OCI-LY3 (cell line): ENCODE data around the gene SOX18.

Experiments
- CTCF ChIP-seq: fragments of 200-600, 300-600 bp; sonication (generic); IDR thresholded peaks from 2 replicates; pipeline ENCODE4 v1.5.1; 2014; ENCODE audit warnings: antibody characterized with exemption, low read length, low read depth
- EZH2phosphoT487 ChIP-seq: fragments of 200-600 bp; shearing (Covaris generic); IDR thresholded peaks from 2 replicates; pipeline ENCODE4 v1.6.1; 2018; ENCODE audit warnings: antibody characterized with exemption, mixed run types, low read depth

GRCh38 chr20:64074963-64075362 is 25.5 kb upstream of the SOX18 start:
- TF ChIP-seq CTCF = no peak
- TF ChIP-seq EZH2phosphoT487 = no peak
